Astrocyte (in vitro differentiated cells and primary cell): ENCODE results near the gene SGPL1. TPM values are rescaled to one million over a fixed set of nuclear protein-coding genes. Genes with fewer than 3 reads are reported as not detected.

ENCODE experiments used
- DNase-seq: peaks from one replicate; pipeline ENCODE4 v3.0.0-alpha.2; 2010; ENCODE audit warnings: low read depth
- FAIRE-seq: peaks from 2 replicates; lab custom pipeline; 2011; peaks lifted over from hg19 to GRCh38; lab: Jason Lieb, UNC
- H2AFZ ChIP-seq: 2 replicates; pipeline ENCODE4 v1.6.0; 2012; ENCODE audit warnings: low read depth, low read length, inconsistent platforms
- H3K27ac ChIP-seq: 2 replicates; pipeline ENCODE4 v1.5.1; 2011; ENCODE audit warnings: low read depth, low read length, inconsistent platforms
- H3K27me3 ChIP-seq: 2 replicates; pipeline ENCODE4 v1.6.0; 2011; ENCODE audit warnings: low read length, inconsistent platforms; ENCODE audit not compliant: insufficient read depth
- H3K36me3 ChIP-seq: 2 replicates; pipeline ENCODE4 v1.5.1; 2011; ENCODE audit warnings: low read length, inconsistent platforms; ENCODE audit not compliant: insufficient read depth
- H3K4me1 ChIP-seq: 2 replicates; pipeline ENCODE4 v1.5.1; 2011; ENCODE audit warnings: low read length, inconsistent platforms; ENCODE audit not compliant: insufficient read depth
- H3K4me2 ChIP-seq: 2 replicates; pipeline ENCODE4 v1.6.0; 2012; ENCODE audit warnings: low read length, inconsistent platforms
- H3K4me3 ChIP-seq: 2 replicates; pipeline ENCODE4 v1.5.1; 2011; ENCODE audit warnings: low read depth, mild to moderate bottlenecking, low read length, inconsistent platforms; ENCODE audit not compliant: insufficient read depth
- H3K79me2 ChIP-seq: 2 replicates; pipeline ENCODE4 v1.6.0; 2012; ENCODE audit warnings: mild to moderate bottlenecking, low read length, inconsistent platforms; ENCODE audit not compliant: insufficient read depth
- H3K9ac ChIP-seq: 2 replicates; pipeline ENCODE4 v1.6.0; 2012; ENCODE audit warnings: mild to moderate bottlenecking, low read length, inconsistent platforms
- H3K9me3 ChIP-seq: 2 replicates; pipeline ENCODE4 v1.5.1; 2012; ENCODE audit warnings: low read depth, mild to moderate bottlenecking, low read length, inconsistent platforms; ENCODE audit not compliant: insufficient read depth
- H4K20me1 ChIP-seq: 2 replicates; pipeline ENCODE4 v1.6.0; 2012; ENCODE audit warnings: low read length, inconsistent platforms; ENCODE audit not compliant: insufficient read depth
- H3K27ac Mint-ChIP-seq: one replicate; pipeline ENCODE4 v1.8.0; 2021; ENCODE audit warnings: mild to moderate bottlenecking, mixed read lengths; ENCODE audit not compliant: unreplicated experiment
- H3K27me3 Mint-ChIP-seq: one replicate; pipeline ENCODE4 v1.8.0; 2021; ENCODE audit warnings: low read depth, mixed read lengths; ENCODE audit not compliant: unreplicated experiment
- H3K36me3 Mint-ChIP-seq: one replicate; pipeline ENCODE4 v1.8.0; 2021; ENCODE audit warnings: low read depth, mixed read lengths; ENCODE audit not compliant: unreplicated experiment
- H3K4me1 Mint-ChIP-seq: one replicate; pipeline ENCODE4 v1.8.0; 2021; ENCODE audit warnings: low read depth, mixed read lengths; ENCODE audit not compliant: unreplicated experiment
- H3K4me3 Mint-ChIP-seq: one replicate; pipeline ENCODE4 v1.8.0; 2021; ENCODE audit warnings: mild to moderate bottlenecking, moderate library complexity, mixed read lengths; ENCODE audit not compliant: unreplicated experiment
- H3K9me3 Mint-ChIP-seq: one replicate; pipeline ENCODE4 v1.8.0; 2021; ENCODE audit warnings: mild to moderate bottlenecking, mixed read lengths; ENCODE audit not compliant: unreplicated experiment
- CTCF ChIP-seq: IDR thresholded peaks from 2 replicates; pipeline ENCODE4 v1.5.1; 2011; ENCODE audit warnings: low read depth, mild to moderate bottlenecking, inconsistent platforms, low read length, moderate library complexity; ENCODE audit not compliant: insufficient read depth
- EZH2 ChIP-seq: IDR thresholded peaks from 2 replicates; pipeline ENCODE4 v1.6.1; 2012; ENCODE audit warnings: mild to moderate bottlenecking, low read length, inconsistent platforms; ENCODE audit not compliant: insufficient read depth
- total RNA-seq: library from RNA; stranded (reverse); gene quantifications from 2 replicates; pipeline ENCODE4 v1.2.1, GENCODE V29; 2021

SGPL1 gene
- total RNA-seq, 1 donor from 2014 or later, result 101 TPM

DNA sequence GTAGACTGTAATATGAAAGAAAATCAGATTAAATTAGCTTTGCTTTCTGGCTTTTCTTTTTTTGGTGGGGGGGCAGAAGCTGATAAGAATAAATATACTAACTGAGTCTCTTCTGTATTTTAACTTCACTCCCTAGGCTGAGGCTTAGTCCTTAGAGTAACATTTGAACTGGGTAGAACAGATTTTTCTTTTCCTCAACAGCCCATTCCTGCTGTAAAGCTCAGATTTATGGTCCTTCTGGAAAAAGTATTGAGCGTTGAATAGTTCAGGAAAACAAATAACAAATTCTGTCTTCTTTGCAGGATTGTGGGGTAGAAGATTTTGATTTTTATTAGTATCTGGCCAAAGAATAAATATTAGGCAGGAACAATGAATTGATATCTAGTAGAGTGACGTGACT, 17.9 kb downstream of the SGPL1 start:
- Histone ChIP-seq H3K4me3 (peak overlapping the region; percentile 22), H3K27ac (peak overlapping the region; percentile 90), H3K36me3 (peaks cover 2% of the 10 kb centered on the region), H3K4me1 (peaks cover 56% of the 10 kb centered on the region), H3K79me2 (peaks cover 70% of the 10 kb centered on the region), H3K9me3 (no peaks in the 10 kb centered on the region), H3K27me3 (no peaks in the 10 kb centered on the region), H4K20me1 (peaks cover 7% of the 10 kb centered on the region), H3K9ac (peak overlapping the region; percentile 76), H2AFZ (no peak overlapping the region), H3K4me2 (peak overlapping the region; percentile 73)
- no peak for FAIRE-seq
- Mint-ChIP-seq H3K4me3 (peak overlapping the region; percentile 37), H3K36me3 (peaks cover 10% of the 10 kb centered on the region), H3K27me3 (no peaks in the 10 kb centered on the region), H3K9me3 (no peaks in the 10 kb centered on the region), H3K27ac (peak overlapping the region; percentile 98), H3K4me1 (peaks cover 76% of the 10 kb centered on the region)
- DNase-seq, result no peak
- no peak for TF ChIP-seq EZH2
- TF ChIP-seq CTCF, result no peak

GRCh38 chr10:70834021-70834420, 18.3 kb downstream of the SGPL1 start:
- H3K27ac ChIP-seq, result peak overlapping the region; percentile 90

More at GRCh38 chr10:70834021-70834420, 18.3 kb downstream of the SGPL1 start:
- no peaks in the 10 kb centered on the region for H3K9me3 ChIP-seq
- Mint-ChIP-seq H3K36me3 (peaks cover 10% of the 10 kb centered on the region), H3K4me1 (peaks cover 71% of the 10 kb centered on the region), H3K27ac (peak overlapping the region; percentile 98), H3K4me3 (no peak overlapping the region), H3K9me3 (no peaks in the 10 kb centered on the region), H3K27me3 (no peaks in the 10 kb centered on the region)
- peaks cover 56% of the 10 kb centered on the region for H3K4me1 ChIP-seq
- H3K79me2 ChIP-seq, result peaks cover 70% of the 10 kb centered on the region
- peaks cover 2% of the 10 kb centered on the region for H3K36me3 ChIP-seq
- no peak overlapping the region for H2AFZ ChIP-seq
- no peak for TF ChIP-seq EZH2
- TF ChIP-seq CTCF, result no peak
- H4K20me1 ChIP-seq, result peaks cover 7% of the 10 kb centered on the region
- DNase-seq, result no peak
- H3K9ac ChIP-seq, result peak overlapping the region; percentile 76
- H3K27me3 ChIP-seq, result no peaks in the 10 kb centered on the region
- H3K4me3 ChIP-seq, result peak overlapping the region; percentile 22
- H3K4me2 ChIP-seq, result peak overlapping the region; percentile 73
- FAIRE-seq, result no peak
